HG03025 (cell line): ENCODE results near the gene CCDC136.

Experiments
- ATAC-seq: cut with Tn5 transposase; IDR thresholded peaks from one replicate; pipeline ENCODE4 v1.9.1; 2021; ENCODE audit warnings: mild to moderate bottlenecking, moderate library complexity; ENCODE audit not compliant: unreplicated experiment, low FRiP score

CCDC136 gene

DNA sequence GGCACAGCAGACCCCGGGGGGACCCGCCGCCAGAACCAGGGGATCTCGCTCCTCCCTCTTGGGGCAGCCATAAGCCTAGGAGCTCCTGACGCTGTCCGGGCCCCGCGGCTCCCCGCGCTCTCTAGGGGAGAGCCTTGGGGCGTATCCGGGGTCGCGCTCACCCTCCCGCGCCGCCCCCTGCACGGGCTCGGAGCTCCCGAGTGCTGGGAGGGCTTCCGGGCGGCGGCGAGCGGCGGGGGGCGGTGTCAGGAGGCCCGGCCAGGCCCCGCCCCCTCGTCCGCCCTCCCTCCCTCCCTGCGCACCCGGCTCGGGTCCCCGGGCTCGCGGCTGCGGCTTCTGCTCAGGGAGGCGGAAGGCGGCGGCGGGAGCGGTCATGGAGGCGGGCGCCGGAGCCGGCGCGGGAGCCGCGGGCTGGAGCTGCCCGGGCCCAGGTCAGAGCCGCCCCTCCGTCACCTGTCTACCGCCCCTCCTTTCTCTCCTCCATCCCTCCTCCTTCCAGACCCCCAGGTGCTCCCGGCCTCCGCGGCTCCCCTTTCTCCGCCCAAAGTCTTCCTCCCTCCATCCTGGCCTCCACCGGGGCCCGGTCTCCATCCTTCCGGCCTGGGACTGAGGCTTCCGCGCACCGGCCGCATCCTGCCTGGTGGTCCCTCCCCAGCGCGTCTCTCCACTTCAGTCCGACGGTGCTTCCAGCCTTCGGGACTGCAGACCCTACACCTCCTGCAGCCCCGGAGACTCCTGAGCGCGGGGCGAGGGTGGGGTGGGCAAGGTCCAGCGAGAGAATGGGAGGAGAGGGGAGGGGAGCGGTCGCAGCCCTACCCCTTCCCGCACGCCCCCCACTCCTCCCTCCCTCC is at the start of gene CCDC136:
Gene CCDC136 (plus strand): TSS at position 848 of the 851 bp plus-strand sequence. CDS start 444 bp downstream, outside the sequence.
- ATAC-seq, result peak; percentile 75

DNA sequence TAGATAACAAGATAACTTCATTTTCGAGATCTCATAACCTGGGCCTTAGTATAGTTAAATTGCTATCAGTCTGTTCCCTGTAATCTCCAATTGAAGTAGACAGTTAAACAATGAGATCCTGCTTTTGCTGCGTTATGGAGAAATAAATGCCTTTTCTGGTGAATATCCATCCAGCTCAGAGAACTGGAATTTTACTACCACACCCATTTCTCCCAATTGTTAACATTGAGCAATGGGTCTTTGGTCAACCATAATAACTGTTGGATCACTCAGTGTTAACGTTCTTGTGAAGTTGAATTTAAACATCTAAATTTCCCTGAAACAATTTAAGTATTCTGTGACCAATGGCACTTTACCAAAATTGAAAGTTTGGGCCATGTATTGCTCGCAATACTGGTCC is 49.6 kb upstream of the CCDC136 start:
- no peak for ATAC-seq

DNA sequence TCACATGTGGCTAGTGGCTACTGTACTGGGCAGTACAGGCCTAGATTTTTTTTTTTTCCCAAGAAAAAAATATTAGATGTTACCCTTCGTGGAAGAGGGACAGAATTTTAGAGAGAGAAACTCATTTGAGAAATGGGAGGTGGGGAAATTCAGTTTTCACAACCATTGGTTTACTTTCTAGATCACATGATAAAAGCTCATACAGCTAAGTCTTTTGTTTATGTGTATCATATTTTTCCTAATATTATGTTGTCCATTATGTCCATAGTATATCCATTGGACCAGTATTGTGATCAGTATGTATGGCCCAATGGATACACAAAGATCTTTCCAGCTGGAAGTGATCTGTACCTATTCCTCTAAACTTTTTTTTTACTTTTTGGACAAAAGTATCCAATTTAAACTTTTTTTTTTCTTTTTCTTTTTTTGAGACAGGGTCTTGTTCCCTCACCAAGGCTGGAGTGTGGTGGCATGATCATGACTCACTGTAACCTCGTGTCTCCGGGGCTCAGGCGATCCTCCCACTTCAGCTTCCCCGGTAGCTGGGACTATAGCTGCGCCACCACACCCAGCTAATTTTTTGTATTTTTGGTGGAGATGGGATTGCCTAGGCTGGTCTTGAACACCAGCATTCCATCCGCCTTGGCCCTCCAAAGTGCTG is 48.5 kb upstream of the CCDC136 start:
- ATAC-seq, result no peak

DNA sequence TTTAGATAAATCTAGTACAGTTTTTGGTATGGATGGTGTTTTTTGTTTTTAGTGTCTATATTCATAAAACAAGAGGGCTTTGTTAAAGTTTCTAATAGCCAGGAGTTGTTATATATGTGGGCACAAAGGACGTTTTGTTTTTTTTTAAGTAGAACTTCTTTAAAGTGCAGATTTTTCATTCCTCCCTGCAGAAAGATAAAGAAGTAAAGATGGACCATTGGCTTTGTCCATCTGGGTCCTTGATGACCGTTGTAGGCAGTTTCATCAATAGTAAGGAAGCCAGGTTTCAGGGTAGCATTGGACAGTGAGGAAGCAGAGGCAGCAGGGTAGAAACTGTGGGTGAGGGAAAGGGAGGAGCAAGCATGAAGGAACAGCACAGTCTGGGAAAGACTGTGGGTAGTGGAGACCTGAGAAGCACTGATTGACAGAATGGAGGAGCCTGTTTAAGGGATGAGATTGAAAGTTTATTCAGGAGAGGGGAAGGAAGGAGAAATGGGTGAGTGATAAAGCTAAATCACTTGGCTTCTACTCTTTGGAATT is 47.3 kb upstream of the CCDC136 start:
- no peak for ATAC-seq

DNA sequence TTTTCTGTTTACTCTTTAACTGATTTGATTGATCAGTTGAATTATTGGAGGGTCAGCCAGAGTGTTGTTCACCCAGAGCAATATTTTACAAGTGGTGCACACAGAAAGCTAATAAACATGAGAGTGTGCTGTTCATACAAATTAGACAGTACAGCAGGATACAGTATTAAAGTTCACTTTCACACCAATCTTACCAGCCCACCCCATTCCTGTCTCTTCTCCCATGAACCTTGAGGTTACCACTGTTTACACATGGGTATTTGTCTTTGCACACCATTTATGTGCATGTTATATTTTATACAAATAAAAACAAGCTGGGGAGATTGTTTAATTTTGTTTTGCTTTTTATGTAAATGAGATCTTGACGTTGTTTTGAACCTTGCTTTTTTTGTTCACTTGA is 46.1 kb upstream of the CCDC136 start:
- no peak for ATAC-seq

DNA sequence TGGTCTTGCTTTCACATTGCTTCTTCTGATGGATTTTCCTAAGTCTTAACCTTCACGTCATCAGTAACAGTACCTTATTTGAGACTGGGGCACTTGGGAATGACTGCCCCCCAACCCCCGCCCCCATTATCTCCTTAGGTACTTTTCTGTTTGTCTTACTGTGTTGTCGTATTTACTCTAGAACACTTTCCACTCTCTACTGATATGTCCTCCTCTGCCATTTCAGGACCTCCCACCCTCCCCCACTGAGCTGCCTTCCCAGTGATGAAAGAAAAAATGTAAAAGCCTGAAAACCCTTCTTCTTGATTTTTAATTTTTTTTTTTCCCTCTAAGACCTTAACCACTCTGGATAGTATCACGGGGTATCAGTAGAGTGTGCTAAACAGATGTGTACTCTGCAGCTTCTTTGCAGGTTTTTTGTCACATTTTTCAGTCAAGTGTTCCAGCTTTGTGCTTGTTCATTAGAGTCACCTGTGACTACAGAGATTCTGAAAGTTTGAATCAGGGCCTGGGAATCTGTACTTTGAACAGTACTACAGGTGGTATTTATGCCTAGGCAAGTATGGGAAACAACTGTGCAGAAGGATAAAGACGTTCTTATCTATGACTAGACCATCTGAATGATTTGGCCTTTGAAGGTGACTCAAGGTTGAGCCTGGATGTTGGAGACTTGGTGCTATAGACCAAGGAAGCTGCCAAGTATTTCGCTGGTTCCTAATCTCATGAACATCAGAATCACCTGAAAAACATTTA is 44.3 kb upstream of the CCDC136 start:
- ATAC-seq, result no peak

DNA sequence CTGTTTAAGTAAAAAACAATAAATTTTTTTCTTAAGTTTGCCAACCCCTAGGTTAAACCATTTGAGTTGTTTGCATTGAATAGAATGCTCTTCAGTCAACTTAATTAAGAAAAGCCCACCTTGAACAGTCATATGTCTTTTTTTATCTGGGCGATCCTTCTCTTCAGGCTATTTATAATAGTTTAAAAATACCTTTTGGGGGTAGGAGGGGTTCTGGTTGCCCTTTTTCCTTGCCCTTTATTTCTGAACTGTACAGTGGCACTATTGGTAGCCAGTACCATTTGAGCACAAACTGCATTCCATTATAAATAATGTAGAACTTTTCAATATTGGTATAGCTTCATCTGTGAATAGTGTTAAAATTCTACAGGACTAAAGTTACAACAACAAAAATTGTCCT is 39.5 kb upstream of the CCDC136 start:
- no peak for ATAC-seq

DNA sequence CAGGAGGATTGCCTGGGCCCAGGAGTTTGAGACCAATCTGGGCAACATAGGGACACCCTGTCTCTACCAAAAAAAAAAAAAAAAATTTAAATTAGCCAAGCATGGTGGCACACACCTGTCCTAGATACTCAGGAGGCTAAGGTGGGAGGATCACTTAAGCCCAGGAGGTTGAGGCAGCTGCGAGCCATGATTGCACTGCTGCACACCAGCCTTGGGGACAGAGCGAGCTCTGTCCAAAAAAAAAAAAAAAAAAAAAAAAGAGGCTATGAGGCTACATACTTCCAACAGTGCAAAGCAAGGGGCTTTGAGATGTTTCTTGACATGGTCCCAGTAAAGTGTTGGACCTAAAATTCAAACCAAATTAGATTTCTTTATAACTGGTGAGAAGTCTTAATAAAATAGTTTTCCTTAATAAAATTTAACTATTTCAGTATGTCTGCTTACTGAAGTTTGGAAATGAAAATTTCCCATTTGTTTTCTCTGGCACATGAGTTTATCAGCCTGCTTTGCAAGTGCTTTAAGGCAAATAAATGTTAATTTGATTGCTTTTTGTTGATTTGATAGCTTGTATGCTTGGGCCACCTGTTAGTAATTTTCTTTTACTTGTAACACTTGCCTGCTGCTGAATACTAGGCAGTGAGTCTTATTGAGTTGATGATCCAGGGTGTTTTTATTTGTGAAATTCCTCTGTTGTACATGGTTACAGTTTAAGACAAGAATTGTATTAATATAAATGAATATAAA is 36.5 kb upstream of the CCDC136 start:
- ATAC-seq, result no peak

DNA sequence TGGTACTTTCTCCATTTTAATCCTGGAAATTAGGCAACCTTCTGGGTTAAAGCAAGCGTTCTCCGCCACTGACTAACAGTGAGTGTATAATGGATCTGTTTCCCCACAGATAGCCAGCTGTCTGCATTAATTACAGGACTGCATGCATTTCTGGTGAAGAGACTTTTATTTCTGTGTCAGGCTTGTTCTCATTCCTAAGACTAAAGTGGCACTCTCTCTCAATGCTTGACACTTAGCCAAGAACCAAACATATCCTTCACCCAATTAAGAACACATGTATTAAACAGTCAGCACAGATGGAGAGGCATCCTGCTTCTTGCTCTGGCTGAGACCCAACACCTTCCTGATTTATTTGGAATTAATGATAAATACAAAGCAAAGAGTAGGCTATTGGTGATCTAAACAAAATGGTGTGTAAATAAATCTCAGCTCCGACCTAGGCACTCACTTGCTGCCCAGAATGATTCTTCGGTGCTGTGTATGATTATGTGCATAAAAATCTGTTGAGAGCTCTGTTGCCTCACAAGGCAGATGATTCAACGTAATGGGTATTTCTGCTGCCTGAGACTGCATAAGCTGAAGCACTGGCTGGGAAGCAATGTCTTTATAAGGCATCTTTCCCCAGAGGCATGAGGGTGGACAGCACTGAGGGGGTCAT is 35.8 kb upstream of the CCDC136 start:
- no peak for ATAC-seq

DNA sequence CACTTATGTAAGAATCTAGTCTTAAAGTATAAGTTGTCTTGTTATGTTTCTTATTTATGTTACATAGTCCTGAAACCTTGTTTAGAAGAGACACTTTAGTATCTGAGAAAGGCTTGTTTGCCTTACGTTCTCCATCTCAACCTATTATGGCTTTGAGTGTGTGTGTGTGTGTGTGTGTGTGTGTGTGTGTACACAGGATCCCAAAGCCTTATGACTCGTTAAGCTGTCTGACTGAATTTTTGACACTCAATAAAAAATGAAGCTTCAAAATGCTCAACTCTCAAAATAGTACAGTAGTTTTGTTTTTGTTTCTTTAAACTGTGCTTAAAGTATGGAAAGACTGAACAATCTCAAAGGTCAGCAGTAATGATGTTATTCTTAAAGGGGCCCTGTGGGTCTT is 34.6 kb upstream of the CCDC136 start:
- ATAC-seq, result no peak

DNA sequence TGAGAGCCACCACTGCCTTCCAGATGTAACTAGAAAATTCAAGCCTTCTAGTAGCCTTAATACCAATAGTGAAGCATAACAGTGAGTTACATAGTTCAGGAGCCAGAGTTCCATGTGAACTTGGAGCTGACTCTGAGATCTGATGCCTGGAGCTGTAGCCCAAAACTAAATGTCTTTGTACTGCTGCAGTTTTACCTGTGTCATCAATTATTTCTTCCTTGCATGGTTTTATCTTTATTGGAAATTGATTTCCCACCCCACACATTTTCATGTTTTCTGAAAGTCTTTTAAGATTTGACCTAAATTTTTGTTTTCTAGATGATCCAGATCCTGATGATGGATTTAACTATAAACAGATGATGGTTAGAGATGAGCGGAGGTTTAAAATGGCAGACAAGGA is 33.2 kb upstream of the CCDC136 start:
- ATAC-seq, result no peak

DNA sequence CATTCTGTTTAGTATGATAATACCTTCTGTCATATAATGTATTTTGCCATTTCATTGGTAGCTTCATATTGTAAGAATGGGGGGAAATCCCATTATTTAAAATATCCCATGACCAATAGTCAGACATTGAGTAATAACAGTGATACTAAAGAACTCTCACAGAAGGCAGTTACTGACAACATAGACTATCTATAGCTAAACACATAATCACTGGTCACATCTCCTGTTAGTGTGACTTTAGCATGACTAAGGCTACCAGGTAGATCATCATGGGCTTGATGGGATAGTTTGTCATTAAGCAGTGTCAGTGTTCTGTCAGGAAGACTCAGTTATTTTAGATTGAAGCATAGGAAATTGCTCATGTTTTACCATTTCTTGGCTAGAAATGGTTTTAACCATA is 32.5 kb upstream of the CCDC136 start:
- no peak for ATAC-seq

DNA sequence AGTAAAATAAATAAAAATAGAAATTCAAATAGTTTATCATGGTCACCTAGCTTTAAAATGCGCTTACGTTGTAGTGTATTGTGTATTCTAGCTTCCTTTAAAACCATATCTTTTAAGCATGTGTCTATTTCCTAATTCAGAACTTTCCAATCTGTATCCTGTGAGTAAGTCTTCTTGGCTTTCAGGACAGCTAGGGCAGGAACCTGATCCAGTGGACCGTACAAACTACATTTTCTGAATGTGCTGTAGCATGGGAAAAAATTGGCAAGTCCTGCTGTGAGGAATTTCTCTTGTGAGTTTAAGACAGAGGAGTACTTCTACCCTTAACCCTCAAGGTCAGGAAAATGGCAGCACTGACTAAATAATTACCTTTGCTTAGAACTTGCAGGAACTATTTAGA is 28.2 kb upstream of the CCDC136 start:
- ATAC-seq, result no peak

DNA sequence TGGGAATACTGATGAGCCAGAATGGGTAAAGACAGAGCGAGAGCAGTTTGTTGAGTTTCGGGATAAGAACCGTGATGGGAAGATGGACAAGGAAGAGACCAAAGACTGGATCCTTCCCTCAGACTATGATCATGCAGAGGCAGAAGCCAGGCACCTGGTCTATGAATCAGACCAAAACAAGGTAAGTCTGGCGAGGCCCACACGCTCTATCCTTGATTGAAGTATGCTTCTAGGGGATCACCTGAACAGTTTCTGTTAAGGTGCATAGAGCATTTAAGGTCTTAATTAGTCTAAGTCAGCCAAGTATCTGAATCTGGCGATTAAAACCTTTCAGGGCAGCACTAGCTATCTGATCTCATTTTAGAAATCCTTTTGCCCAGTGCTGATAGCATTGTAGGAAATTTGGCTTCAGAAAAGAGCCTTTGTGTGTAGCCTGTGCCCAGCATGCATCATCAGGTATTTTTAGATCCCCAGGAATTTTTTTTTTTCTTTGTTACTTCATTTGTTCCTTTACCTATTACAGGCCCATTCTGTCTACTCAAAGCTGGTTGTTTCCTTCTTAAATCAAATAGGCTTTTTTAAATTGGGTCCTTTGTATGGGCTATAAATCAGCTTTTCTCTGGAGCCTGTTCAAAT is 24.2 kb upstream of the CCDC136 start:
- ATAC-seq, result no peak

DNA sequence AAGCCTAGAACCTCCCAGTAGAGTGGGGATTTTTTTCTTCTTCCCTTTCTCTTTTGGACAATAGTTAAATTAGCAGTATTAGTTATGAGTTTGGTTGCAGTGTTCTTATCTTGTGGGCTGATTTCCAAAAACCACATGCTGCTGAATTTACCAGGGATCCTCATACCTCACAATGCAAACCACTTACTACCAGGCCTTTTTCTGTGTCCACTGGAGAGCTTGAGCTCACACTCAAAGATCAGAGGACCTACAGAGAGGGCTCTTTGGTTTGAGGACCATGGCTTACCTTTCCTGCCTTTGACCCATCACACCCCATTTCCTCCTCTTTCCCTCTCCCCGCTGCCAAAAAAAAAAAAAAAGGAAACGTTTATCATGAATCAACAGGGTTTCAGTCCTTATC is 21.5 kb upstream of the CCDC136 start:
- ATAC-seq, result no peak

DNA sequence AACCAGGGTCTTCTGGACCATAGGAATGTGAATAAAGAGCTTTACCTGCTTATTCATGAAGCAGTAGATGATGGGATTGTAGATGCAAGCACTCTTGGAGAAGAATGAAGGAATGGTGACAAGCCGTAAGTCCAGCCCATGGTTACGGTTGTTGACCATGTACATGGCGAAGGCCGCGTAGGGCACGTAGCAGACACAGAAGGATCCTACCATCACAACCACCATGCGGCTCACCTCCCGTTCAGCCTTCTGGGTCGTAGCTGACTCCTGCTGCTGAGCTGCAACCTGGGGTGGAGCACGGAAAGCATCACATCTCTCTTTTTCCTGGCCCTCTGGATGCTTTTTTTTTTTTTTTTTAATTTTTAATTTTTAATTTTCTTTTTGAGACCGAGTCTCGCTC is 18.2 kb upstream of the CCDC136 start:
- no peak for ATAC-seq

DNA sequence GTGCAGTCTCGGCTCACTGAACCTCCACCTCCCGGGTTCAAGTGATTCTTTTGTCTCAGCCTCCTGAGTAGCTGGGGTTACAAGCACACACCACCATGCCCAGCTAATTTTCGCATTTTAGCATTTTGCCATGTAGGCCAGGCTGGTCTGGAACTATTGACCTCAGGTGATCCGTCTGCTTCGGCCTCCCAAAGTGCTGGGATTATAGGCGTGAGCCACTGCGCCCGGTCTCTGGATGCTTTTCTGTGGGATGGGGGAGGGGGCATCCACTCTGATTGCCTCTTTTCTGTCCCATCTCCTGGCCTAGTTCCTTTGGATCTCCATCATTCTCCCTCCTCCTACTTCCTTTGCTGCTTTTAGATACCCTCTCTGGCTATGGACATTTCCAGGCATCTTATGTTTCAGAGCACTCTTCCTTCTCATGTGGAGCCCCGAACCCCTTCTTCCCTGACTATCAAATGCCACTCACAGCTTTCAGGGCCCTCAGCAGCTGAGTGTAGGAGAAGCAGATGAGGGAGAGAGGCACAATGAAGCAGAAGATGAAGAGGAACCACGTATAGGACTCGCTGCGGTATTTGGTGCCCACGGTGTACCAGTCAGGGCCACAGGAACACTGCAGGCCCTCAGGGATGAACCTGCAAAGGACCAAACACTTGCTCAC is 17.6 kb upstream of the CCDC136 start:
- no peak for ATAC-seq

DNA sequence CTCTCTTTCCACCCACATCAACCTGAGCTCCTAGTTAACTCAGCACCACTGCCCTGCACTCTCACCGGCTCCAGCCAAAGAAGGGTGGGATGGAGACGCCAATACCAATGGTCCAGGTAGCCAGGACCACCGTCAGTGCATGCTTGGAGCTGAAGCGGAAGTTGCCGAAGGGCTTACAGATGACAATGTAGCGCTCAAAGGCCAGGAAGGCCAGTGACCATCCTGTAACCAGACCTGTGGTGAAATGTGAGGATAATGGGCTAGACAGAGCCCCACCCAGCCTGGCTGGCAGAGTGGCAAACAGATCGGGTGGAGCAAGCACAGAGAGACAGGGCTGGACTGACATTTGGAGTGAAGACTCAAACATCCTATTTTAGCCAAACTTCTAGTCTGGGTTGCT is 16.8 kb upstream of the CCDC136 start:
- ATAC-seq, result no peak
